Measurements from ENCODE around the gene ZBTB20.

DNA sequence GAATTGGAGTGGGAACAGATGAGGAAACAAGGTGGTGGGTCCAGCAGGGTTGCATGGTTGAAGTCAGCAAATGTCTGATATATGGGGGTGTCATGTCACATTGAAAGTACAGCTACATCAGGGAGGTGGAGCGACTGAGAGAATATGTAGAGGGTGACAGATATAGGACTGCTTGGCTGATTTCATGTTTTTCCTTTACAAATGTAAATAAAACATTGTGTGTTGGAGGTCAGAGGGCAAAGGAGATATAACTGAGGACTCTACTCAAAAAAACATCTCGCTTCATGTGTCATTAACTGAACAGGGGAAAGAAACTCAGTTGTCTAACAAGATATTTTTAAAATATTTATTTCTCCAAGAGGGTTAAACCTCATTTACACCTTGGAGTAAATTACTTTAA, 675.6 kb downstream of the ZBTB20 start:
- TF ChIP-seq, protein P1, sequence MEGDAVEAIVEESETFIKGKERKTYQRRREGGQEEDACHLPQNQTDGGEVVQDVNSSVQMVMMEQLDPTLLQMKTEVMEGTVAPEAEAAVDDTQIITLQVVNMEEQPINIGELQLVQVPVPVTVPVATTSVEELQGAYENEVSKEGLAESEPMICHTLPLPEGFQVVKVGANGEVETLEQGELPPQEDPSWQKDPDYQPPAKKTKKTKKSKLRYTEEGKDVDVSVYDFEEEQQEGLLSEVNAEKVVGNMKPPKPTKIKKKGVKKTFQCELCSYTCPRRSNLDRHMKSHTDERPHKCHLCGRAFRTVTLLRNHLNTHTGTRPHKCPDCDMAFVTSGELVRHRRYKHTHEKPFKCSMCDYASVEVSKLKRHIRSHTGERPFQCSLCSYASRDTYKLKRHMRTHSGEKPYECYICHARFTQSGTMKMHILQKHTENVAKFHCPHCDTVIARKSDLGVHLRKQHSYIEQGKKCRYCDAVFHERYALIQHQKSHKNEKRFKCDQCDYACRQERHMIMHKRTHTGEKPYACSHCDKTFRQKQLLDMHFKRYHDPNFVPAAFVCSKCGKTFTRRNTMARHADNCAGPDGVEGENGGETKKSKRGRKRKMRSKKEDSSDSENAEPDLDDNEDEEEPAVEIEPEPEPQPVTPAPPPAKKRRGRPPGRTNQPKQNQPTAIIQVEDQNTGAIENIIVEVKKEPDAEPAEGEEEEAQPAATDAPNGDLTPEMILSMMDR (IDR thresholded peaks at IDR 0.05) = no peak
- no peak for TF ChIP-seq POLR2A (IDR thresholded peaks at IDR 0.05)
- no peak for TF ChIP-seq POLR2AphosphoS5 (IDR thresholded peaks at IDR 0.05)
